ENCODE measurements around the gene RYR3. TPM values are rescaled to one million over a fixed set of nuclear protein-coding genes. Genes with fewer than 3 reads are reported as not detected.
"Not testable (repeated sequence)": the region's sequence is repeated elsewhere in the genome, so short reads cannot be mapped to it uniquely, and the experiment has no call there.

RYR3 gene
- total RNA-seq, 1 donor from 2014 or later, result 2.2 TPM

GRCh38 chr15:33581032-33581431, 270.3 kb downstream of the RYR3 start:
- Mint-ChIP-seq H3K27me3 (peaks cover 3% of the 10 kb centered on the region), H3K36me3 (no peaks in the 10 kb centered on the region)

GRCh38 chr15:33584797-33585196, 274.0 kb downstream of the RYR3 start:
- Mint-ChIP-seq H3K27ac (no peak overlapping the region), H3K4me3 (no peak overlapping the region)
- no peak for TF ChIP-seq CTCF (conservative IDR thresholded peaks at IDR 0.05)

More at GRCh38 chr15:33581032-33581431, 270.3 kb downstream of the RYR3 start:
- no peaks in the 10 kb centered on the region for H3K9me3 Mint-ChIP-seq
- H3K27ac Mint-ChIP-seq, result no peak overlapping the region
- H3K4me3 Mint-ChIP-seq, result no peak overlapping the region
- TF ChIP-seq CTCF (conservative IDR thresholded peaks at IDR 0.05), result no peak
- H3K4me1 Mint-ChIP-seq (ENCODE audit: unreplicated experiment), result no peaks in the 10 kb centered on the region
- no peak for DNase-seq (ENCODE audit: extremely low spot score, unreplicated experiment)

GRCh38 chr15:33586786-33587697, 276.3 kb downstream of the RYR3 start:
- Mint-ChIP-seq H3K4me1 (ENCODE audit: unreplicated experiment) (no peaks in the 10 kb centered on the region), H3K36me3 (no peaks in the 10 kb centered on the region), H3K27ac (no peak overlapping the region), H3K4me3 (no peak overlapping the region), H3K27me3 (no peaks in the 10 kb centered on the region), H3K9me3 (no peaks in the 10 kb centered on the region)
- DNase-seq (ENCODE audit: extremely low spot score, unreplicated experiment), result no peak
- TF ChIP-seq CTCF (conservative IDR thresholded peaks at IDR 0.05), result no peak

More at GRCh38 chr15:33584797-33585196, 274.0 kb downstream of the RYR3 start:
- no peaks in the 10 kb centered on the region for H3K36me3 Mint-ChIP-seq
- no peaks in the 10 kb centered on the region for H3K4me1 Mint-ChIP-seq (ENCODE audit: unreplicated experiment)
- H3K9me3 Mint-ChIP-seq, result no peaks in the 10 kb centered on the region
- DNase-seq (ENCODE audit: extremely low spot score, unreplicated experiment), result no peak
- H3K27me3 Mint-ChIP-seq, result no peaks in the 10 kb centered on the region

GRCh38 chr15:33587773-33588172, 277.0 kb downstream of the RYR3 start:
- no peak for TF ChIP-seq CTCF (conservative IDR thresholded peaks at IDR 0.05)
- Mint-ChIP-seq H3K4me1 (ENCODE audit: unreplicated experiment) (no peaks in the 10 kb centered on the region), H3K27me3 (no peaks in the 10 kb centered on the region), H3K9me3 (no peaks in the 10 kb centered on the region), H3K27ac (no peak overlapping the region), H3K36me3 (no peaks in the 10 kb centered on the region), H3K4me3 (no peak overlapping the region)
- DNase-seq (ENCODE audit: extremely low spot score, unreplicated experiment), result no peak

GRCh38 chr15:33592864-33593263, 282.1 kb downstream of the RYR3 start:
- TF ChIP-seq CTCF (conservative IDR thresholded peaks at IDR 0.05), result no peak
- H3K36me3 Mint-ChIP-seq, result no peaks in the 10 kb centered on the region
- H3K4me3 Mint-ChIP-seq, result no peak overlapping the region
- H3K4me1 Mint-ChIP-seq (ENCODE audit: unreplicated experiment), result no peaks in the 10 kb centered on the region
- H3K27me3 Mint-ChIP-seq, result no peaks in the 10 kb centered on the region
- DNase-seq (ENCODE audit: extremely low spot score, unreplicated experiment), result no peak
- no peaks in the 10 kb centered on the region for H3K9me3 Mint-ChIP-seq
- H3K27ac Mint-ChIP-seq, result no peak overlapping the region

GRCh38 chr15:33598382-33598781, 287.6 kb downstream of the RYR3 start:
- H3K27me3 Mint-ChIP-seq; H3K4me1 Mint-ChIP-seq (ENCODE audit: unreplicated experiment); DNase-seq (ENCODE audit: extremely low spot score, unreplicated experiment); H3K9me3 Mint-ChIP-seq; H3K4me3 Mint-ChIP-seq; H3K27ac Mint-ChIP-seq; H3K36me3 Mint-ChIP-seq: not testable (repeated sequence)

Measured in type B pancreatic cell (in vitro differentiated cells).